H9 (cell line): Measurements from ENCODE around the gene XRRA1. TPM values are rescaled to one million over a fixed set of nuclear protein-coding genes. Genes with fewer than 3 reads are reported as not detected.

Experiments
- DNase-seq: peaks from one replicate; pipeline ENCODE4 v3.0.0-alpha.2; 2017
- H2AFZ ChIP-seq: one replicate; pipeline ENCODE4 v1.6.1; 2013; ENCODE audit warnings: mild to moderate bottlenecking, low read length, control low read depth, moderate library complexity
- H2AK5ac ChIP-seq: 2 replicates; pipeline ENCODE4 v1.6.1; 2013; ENCODE audit warnings: low read length, control low read depth, mixed read lengths; ENCODE audit not compliant: insufficient read length
- H2BK120ac ChIP-seq: one replicate; pipeline ENCODE4 v1.6.1; 2013; ENCODE audit warnings: low read depth, mild to moderate bottlenecking, low read length, control low read depth, inconsistent platforms; ENCODE audit not compliant: poor library complexity, severe bottlenecking
- H2BK12ac ChIP-seq: 2 replicates; pipeline ENCODE4 v1.6.1; 2013; ENCODE audit warnings: low read length, control low read depth, mixed read lengths, low read depth; ENCODE audit not compliant: insufficient read length
- H2BK15ac ChIP-seq: 2 replicates; pipeline ENCODE4 v1.6.1; 2013; ENCODE audit warnings: low read depth, low read length, control low read depth
- H2BK20ac ChIP-seq: one replicate; pipeline ENCODE4 v1.6.1; 2013; ENCODE audit warnings: low read depth, mild to moderate bottlenecking, low read length, control low read depth, inconsistent platforms; ENCODE audit not compliant: poor library complexity, severe bottlenecking
- H2BK5ac ChIP-seq: 2 replicates; pipeline ENCODE4 v1.6.1; 2013; ENCODE audit warnings: low read length, control low read depth, mixed read lengths; ENCODE audit not compliant: insufficient read length
- H3K14ac ChIP-seq: 2 replicates; pipeline ENCODE4 v1.6.1; 2013; ENCODE audit warnings: low read length, control low read depth; ENCODE audit not compliant: insufficient read depth
- H3K18ac ChIP-seq: 2 replicates; pipeline ENCODE4 v1.6.1; 2013; ENCODE audit warnings: low read depth, mild to moderate bottlenecking, mixed read lengths, low read length, control low read depth; ENCODE audit not compliant: insufficient read length
- H3K23ac ChIP-seq: 2 replicates; pipeline ENCODE4 v1.6.1; 2013; ENCODE audit warnings: low read length, control low read depth, mixed read lengths, low read depth; ENCODE audit not compliant: insufficient read length
- H3K23me2 ChIP-seq: 2 replicates; pipeline ENCODE4 v1.6.1; 2013; ENCODE audit warnings: low read depth, mild to moderate bottlenecking, mixed read lengths, low read length, control low read depth; ENCODE audit not compliant: insufficient read length, poor library complexity, severe bottlenecking
- H3K27ac ChIP-seq: 2 replicates; pipeline ENCODE4 v1.5.1; 2013; ENCODE audit warnings: low read length, control low read depth, mixed read lengths, low read depth; ENCODE audit not compliant: insufficient read length
- H3K27me3 ChIP-seq: 2 replicates; pipeline ENCODE4 v1.6.1; 2013; ENCODE audit warnings: low read length, control low read depth, inconsistent platforms; ENCODE audit not compliant: insufficient read depth
- H3K4ac ChIP-seq: 2 replicates; pipeline ENCODE4 v1.6.1; 2013; ENCODE audit warnings: low read depth, mild to moderate bottlenecking, control low read depth, inconsistent platforms, low read length, moderate library complexity
- H3K4me1 ChIP-seq: 2 replicates; pipeline ENCODE4 v1.6.1; 2013; ENCODE audit warnings: low read length, control low read depth, inconsistent platforms; ENCODE audit not compliant: insufficient read depth
- H3K4me2 ChIP-seq: 2 replicates; pipeline ENCODE4 v1.6.1; 2013; ENCODE audit warnings: low read length, control low read depth, mixed read lengths; ENCODE audit not compliant: insufficient read length, insufficient read depth
- H3K56ac ChIP-seq: 2 replicates; pipeline ENCODE4 v1.6.1; 2013; ENCODE audit warnings: low read depth, mild to moderate bottlenecking, mixed read lengths, low read length, control low read depth; ENCODE audit not compliant: insufficient read length
- H3K79me1 ChIP-seq: 2 replicates; pipeline ENCODE4 v1.6.1; 2013; ENCODE audit warnings: low read depth, mild to moderate bottlenecking, moderate library complexity, low read length, control low read depth, inconsistent platforms; ENCODE audit not compliant: insufficient read depth, poor library complexity, severe bottlenecking
- H3K79me2 ChIP-seq: 2 replicates; pipeline ENCODE4 v1.6.1; 2013; ENCODE audit warnings: low read length, control low read depth, inconsistent platforms; ENCODE audit not compliant: insufficient read depth
- H3K9ac ChIP-seq: 2 replicates; pipeline ENCODE4 v1.6.1; 2013; ENCODE audit warnings: low read length, control low read depth, mixed read lengths; ENCODE audit not compliant: insufficient read length; ENCODE audit errors: extremely low read depth
- H3K9me3 ChIP-seq: one replicate; pipeline ENCODE4 v1.6.1; 2013; ENCODE audit warnings: low read depth, low read length, inconsistent platforms; ENCODE audit not compliant: control insufficient read depth
- H3T11ph ChIP-seq: one replicate; pipeline ENCODE4 v1.6.1; 2013; ENCODE audit warnings: mild to moderate bottlenecking, low read length, control low read depth, inconsistent platforms
- H4K20me1 ChIP-seq: one replicate; pipeline ENCODE4 v1.6.1; 2013; ENCODE audit not compliant: control insufficient read depth, insufficient read length, insufficient read depth
- H4K5ac ChIP-seq: 2 replicates; pipeline ENCODE4 v1.6.1; 2013; ENCODE audit warnings: low read depth, mild to moderate bottlenecking, mixed read lengths, low read length, control low read depth; ENCODE audit not compliant: insufficient read length
- H4K8ac ChIP-seq: replicated peaks from 2 replicates; pipeline ENCODE4 v1.6.1; 2013; ENCODE audit warnings: low read length, control low read depth, mixed read lengths, low read depth; ENCODE audit not compliant: insufficient read length
- H4K91ac ChIP-seq: 2 replicates; pipeline ENCODE4 v1.6.1; 2013; ENCODE audit warnings: low read depth, mild to moderate bottlenecking, moderate library complexity, mixed read lengths, low read length, control low read depth; ENCODE audit not compliant: insufficient read length
- H3K27ac Mint-ChIP-seq, 3 experiments: 2 replicates in 2 of 3; 3 replicates in 1 of 3; pipeline ENCODE4 v1.8.0; 2020 to 2021; ENCODE audit warnings: mixed read lengths in 3 of 3, mild to moderate bottlenecking in 1 of 3, moderate library complexity in 1 of 3
- H3K27me3 Mint-ChIP-seq: 2 replicates; pipeline ENCODE4 v1.8.0; 2021; ENCODE audit warnings: low read depth, mild to moderate bottlenecking, moderate library complexity, mixed read lengths
- H3K36me3 Mint-ChIP-seq, 3 experiments: 2 replicates in 2 of 3; 3 replicates in 1 of 3; pipeline ENCODE4 v1.8.0; 2020 to 2021; ENCODE audit warnings: low read depth in 3 of 3, mixed read lengths in 3 of 3; ENCODE audit not compliant: insufficient read depth in 1 of 3
- H3K4me1 Mint-ChIP-seq, 2 experiments: 2 replicates each; pipeline ENCODE4 v1.8.0; 2020; ENCODE audit warnings: mixed read lengths in 2 of 2
- H3K4me3 Mint-ChIP-seq, 2 experiments: 2 replicates in 1 of 2; 3 replicates in 1 of 2; pipeline ENCODE4 v1.8.0; 2020 to 2021; ENCODE audit warnings: mild to moderate bottlenecking in 2 of 2, mixed read lengths in 2 of 2, moderate library complexity in 1 of 2
- H3K9me3 Mint-ChIP-seq, 2 experiments: 2 replicates in 1 of 2; 3 replicates in 1 of 2; pipeline ENCODE4 v1.8.0; 2020; ENCODE audit warnings: mild to moderate bottlenecking in 2 of 2, mixed read lengths in 2 of 2, moderate library complexity in 1 of 2
- WGBS: extraction: QIAGEN DNeasy Blood & Tissue Kit; methylation state at CpG from one replicate; pipeline ENCODE4 v1.1.7; 2013; ENCODE audit warnings: missing lambda C conversion rate, low lambda C conversion rate, mixed read lengths; ENCODE audit not compliant: insufficient read length; ENCODE audit errors: extremely low coverage; 5-methylcytosine and 5-hydroxymethylcytosine counted together
- total RNA-seq: library from RNA; stranded (reverse); gene quantifications from 2 replicates; pipeline ENCODE4 v1.2.1, GENCODE V29; 2021
- TF ChIP-seq, protein P1 (sequence below): fragments of 200-600 bp; sonication (generic); conservative IDR thresholded peaks from 3 replicates; pipeline ENCODE4 v1.8.0; 2021; ENCODE audit warnings: antibody characterized with exemption, mild to moderate bottlenecking

The XRRA1 gene
- total RNA-seq, 1 experiment from 2014 or later, result 4.5 TPM

DNA sequence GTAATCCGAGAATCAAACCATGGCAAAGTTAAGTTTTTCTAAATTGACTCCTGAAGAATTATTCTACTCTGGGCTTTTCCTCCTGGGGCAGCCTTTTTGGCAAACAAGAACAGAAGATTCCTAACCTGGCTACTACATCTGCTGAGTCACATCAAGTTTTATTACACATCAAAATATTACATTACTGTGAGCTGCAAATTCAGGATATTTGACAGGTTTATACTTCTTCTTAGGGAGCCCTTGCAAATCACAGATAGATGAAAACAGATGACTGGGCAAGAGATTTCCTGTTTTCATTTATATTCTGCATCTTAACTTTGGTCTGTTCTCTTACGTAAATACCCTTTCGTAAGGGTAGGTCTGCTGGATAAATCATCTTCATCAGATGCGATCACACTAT is 23.6 kb downstream of the XRRA1 start:
- H3K79me2 ChIP-seq, result no peaks in the 10 kb centered on the region
- no peak overlapping the region for H2AK5ac ChIP-seq
- Mint-ChIP-seq H3K36me3 (peaks cover 0 to 2% (median 0%) of the 10 kb centered on the region in 3 experiments; a peak in 1 of 7 replicates), H3K27me3 (no peaks in the 10 kb centered on the region; the same call in 1 of the 2 replicates), H3K9me3 (no peaks in the 10 kb centered on the region), H3K4me1 (no peaks in the 10 kb centered on the region), H3K4me3 (no peak overlapping the region), H3K27ac (no peak overlapping the region)
- no peaks in the 10 kb centered on the region for H3K4me1 ChIP-seq
- H3K23ac ChIP-seq, result no peak overlapping the region
- TF ChIP-seq, protein P1, sequence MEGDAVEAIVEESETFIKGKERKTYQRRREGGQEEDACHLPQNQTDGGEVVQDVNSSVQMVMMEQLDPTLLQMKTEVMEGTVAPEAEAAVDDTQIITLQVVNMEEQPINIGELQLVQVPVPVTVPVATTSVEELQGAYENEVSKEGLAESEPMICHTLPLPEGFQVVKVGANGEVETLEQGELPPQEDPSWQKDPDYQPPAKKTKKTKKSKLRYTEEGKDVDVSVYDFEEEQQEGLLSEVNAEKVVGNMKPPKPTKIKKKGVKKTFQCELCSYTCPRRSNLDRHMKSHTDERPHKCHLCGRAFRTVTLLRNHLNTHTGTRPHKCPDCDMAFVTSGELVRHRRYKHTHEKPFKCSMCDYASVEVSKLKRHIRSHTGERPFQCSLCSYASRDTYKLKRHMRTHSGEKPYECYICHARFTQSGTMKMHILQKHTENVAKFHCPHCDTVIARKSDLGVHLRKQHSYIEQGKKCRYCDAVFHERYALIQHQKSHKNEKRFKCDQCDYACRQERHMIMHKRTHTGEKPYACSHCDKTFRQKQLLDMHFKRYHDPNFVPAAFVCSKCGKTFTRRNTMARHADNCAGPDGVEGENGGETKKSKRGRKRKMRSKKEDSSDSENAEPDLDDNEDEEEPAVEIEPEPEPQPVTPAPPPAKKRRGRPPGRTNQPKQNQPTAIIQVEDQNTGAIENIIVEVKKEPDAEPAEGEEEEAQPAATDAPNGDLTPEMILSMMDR, result no peak
- no peaks in the 10 kb centered on the region for H3K27me3 ChIP-seq
- H3K27ac ChIP-seq, result no peak overlapping the region
- no peaks in the 10 kb centered on the region for H3K79me1 ChIP-seq
- no peak overlapping the region for H2BK120ac ChIP-seq
- no peak overlapping the region for H4K91ac ChIP-seq
- H2BK12ac ChIP-seq, result no peak overlapping the region
- H3K4me2 ChIP-seq, result no peak overlapping the region
- no peak overlapping the region for H3T11ph ChIP-seq
- no peak for DNase-seq
- H4K8ac ChIP-seq, result no peak overlapping the region
- no peaks in the 10 kb centered on the region for H3K9me3 ChIP-seq
- H3K14ac ChIP-seq, result no peak overlapping the region
- no peak overlapping the region for H3K56ac ChIP-seq
- WGBS, result no CpG with 5 or more reads among the region's 4 CpGs
- H4K20me1 ChIP-seq, result no peaks in the 10 kb centered on the region
- H3K9ac ChIP-seq, result no peak overlapping the region
- no peak overlapping the region for H4K5ac ChIP-seq
- no peak overlapping the region for H2BK15ac ChIP-seq
- no peaks in the 10 kb centered on the region for H3K23me2 ChIP-seq
- no peak overlapping the region for H2BK5ac ChIP-seq
- H3K18ac ChIP-seq, result no peak overlapping the region
- no peak overlapping the region for H2BK20ac ChIP-seq
- no peak overlapping the region for H3K4ac ChIP-seq
- H2AFZ ChIP-seq, result no peak overlapping the region
